GM12891 (cell line): ENCODE results near the gene RILPL2.
A peak's percentile ranks its signal among the peaks of the same experiment; 100 is the strongest.
"Not testable (repeated sequence)": the region's sequence is repeated elsewhere in the genome, so short reads cannot be mapped to it uniquely, and the experiment has no call there.

Experiments used
- DNase-seq: peaks from one replicate; pipeline ENCODE4 v3.0.0; 2011; ENCODE audit warnings: low spot score; ENCODE audit not compliant: insufficient read length
- FAIRE-seq: peaks from 2 replicates; lab custom pipeline; 2011; peaks lifted over from hg19 to GRCh38; lab: Jason Lieb, UNC
- PAX5 ChIP-seq: IDR thresholded peaks from 2 replicates; pipeline ENCODE4 v1.6.1; 2011; ENCODE audit warnings: low read length, moderate library complexity, mild to moderate bottlenecking; ENCODE audit not compliant: insufficient read depth, severe bottlenecking
- POLR2A ChIP-seq: IDR thresholded peaks from 2 replicates; pipeline ENCODE4 v1.6.1; 2011; ENCODE audit warnings: low read depth, low read length, control low read depth
- POLR2AphosphoS5 ChIP-seq: IDR thresholded peaks from 2 replicates; pipeline ENCODE4 v1.6.1; 2011; ENCODE audit warnings: low read depth, low read length, control low read depth
- POU2F2 ChIP-seq: IDR thresholded peaks from 2 replicates; pipeline ENCODE4 v1.6.1; 2011; ENCODE audit warnings: low read depth, mild to moderate bottlenecking, control low read depth, low read length, moderate library complexity
- SPI1 ChIP-seq: IDR thresholded peaks from 2 replicates; pipeline ENCODE4 v1.6.1; 2011; ENCODE audit warnings: low read depth, low read length, control low read depth
- TAF1 ChIP-seq: IDR thresholded peaks from 2 replicates; pipeline ENCODE4 v1.6.1; 2011; ENCODE audit warnings: low read depth, low read length, control low read depth

Gene RILPL2

DNA sequence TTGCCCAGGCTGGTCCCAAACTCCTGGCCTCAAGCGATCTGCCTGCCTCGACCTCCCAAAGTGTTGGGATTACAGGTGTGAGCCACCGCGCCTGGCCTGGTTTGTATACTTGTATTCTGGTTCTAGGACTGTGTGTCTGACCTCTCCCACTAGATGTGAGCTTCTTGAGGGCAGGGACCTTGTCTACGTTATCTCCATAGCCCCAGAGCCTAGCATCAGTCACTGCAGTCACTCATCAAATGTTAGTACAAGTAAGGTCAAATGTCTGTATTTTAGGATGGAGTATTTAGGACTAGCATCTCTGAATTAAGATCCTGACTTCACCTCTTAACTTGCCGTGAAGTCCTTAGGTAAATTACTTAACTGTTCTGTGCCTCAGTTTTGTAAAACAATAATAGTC lies 2.9 kb downstream of the RILPL2 start:
- peak; percentile 60 for FAIRE-seq
- no peak for DNase-seq
- TF ChIP-seq POLR2AphosphoS5 (no peak), PAX5 (no peak), TAF1 (no peak), SPI1 (no peak), POLR2A (no peak), POU2F2 (no peak)

DNA sequence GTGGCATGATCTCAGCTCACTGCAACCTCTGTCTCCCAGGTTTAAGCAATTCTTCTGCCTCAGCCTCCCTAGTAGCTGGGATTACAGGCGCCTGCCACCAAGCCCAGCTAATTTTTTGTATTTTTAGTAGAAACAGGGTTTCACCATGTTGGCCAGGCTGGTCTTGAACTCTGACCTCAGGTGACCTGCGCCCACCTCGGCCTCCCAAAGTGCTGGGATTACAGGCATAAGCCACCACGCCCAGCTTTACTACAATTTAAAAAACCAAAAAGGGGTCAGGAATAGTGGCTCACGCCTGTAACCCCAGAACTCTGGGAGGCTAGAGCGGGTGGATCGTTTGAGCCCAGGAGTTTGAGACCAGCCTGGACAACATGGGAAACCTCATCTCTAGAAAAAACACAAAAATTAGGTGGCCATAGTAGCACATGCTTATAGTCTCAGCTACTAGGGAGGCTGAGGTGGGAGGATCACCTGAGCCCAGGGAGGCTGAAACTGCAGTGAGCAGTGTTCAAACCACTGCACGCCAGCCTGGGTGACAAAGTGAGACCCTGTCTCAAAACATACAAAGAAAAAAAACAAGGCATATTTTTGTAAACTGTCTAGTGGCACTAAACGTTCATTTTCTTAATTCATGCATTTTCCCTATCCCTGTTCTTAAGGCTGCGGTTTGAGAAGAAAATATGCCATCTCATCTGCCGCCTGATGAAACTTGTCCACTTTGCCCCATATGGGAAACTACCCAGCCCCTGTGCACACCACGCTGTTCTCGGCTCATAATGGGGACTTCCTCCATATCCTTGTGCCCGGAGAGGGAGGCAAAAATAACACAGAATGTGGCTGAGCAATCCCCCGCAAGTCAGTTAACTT lies 4.3 kb downstream of the RILPL2 start:
- not testable (repeated sequence) for DNase-seq
- TF ChIP-seq SPI1: 0 out of 2 replicates have a peak, but pooled peaks have one; percentile 13
- FAIRE-seq: peak; percentile 76

DNA sequence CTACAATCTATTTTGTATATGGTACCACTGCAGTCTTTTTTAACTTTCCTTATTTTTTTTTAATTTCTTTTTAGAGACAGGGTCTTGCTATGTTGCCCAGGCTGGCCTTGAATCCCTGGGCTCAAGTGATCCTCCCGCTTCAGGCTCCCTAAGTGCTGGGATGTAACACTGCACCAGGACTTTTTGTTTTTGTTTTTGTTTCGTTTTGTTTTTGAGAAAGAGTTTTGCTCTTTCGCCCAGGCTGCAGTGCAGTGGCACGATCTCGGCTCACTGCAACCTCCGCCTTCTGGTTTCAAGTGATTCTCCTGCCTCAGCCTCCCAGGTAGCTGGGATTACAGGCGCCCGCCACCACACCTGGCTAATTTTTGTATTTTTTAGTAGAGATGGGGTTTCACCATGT lies 7.4 kb downstream of the RILPL2 start:
- FAIRE-seq, DNase-seq: not testable (repeated sequence)

DNA sequence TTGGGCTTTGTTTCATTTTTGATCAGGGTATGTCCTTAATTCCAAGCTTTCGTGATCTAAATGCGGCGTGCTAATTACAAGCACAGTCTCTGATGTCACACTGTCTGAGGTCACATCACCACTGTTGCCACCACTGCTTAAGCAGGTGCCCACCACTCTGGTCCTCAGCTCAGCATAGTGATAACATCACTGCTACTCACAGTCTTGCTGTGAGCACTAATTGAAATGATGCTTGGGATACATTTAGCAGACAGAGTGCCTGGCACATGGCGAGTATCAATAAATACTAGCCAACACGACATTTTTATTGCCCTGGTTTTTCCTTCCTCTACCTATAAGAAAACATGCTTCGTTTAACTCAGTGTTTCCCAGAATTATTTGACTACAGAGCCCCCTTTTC lies 7.9 kb downstream of the RILPL2 start:
- TF ChIP-seq SPI1 (no peak), PAX5 (no peak), POLR2A (0 out of 2 replicates have a peak, but pooled peaks have one; percentile 18), POLR2AphosphoS5 (no peak), TAF1 (no peak)
- FAIRE-seq: peak; percentile 55
- no peak for DNase-seq

DNA sequence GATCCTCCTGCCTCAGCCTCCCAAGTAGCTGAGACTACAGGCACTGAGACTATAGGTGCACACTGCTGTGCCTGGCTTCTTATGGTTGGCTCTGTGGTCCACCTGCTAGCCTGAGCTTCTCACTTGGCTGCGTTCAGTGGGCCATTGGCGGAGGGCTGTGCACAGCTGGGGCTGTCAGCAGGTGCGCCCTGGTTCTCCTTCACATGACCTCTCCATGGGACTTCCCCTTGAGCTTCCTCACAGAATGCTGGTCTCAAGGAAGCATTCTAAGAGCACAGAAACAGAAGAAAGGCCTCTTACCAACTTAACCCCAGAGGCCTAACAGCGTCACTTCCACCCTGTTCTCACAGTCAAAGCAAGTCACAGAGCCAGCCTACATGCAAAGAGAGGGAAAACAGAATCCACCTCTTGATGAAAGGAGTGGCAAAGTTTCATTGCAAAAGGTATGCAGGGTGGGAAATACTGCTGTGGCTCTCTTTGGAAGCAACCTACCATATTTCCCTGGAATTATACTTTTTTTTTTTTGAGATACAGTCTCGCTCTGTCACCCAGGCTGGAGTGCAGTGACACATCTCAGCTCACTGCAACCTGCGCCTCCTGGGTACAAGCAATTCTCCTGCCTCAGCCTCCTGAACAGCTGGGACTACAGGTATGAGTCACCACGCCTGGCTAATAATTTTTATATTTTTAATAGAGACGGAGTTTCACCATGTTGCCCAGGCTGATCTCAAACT lies 9.3 kb downstream of the RILPL2 start:
- peak; percentile 98 for FAIRE-seq
- TF ChIP-seq TAF1: peak; percentile 24; the same call in 1 of the 2 replicates
- TF ChIP-seq PAX5: peak; percentile 93
- peak; percentile 48; the same call in 1 of the 2 replicates for TF ChIP-seq POU2F2
- no peak for TF ChIP-seq POLR2A
- TF ChIP-seq POLR2AphosphoS5: peak; percentile 68
- TF ChIP-seq SPI1: peak; percentile 64
- DNase-seq: peak; percentile 61

DNA sequence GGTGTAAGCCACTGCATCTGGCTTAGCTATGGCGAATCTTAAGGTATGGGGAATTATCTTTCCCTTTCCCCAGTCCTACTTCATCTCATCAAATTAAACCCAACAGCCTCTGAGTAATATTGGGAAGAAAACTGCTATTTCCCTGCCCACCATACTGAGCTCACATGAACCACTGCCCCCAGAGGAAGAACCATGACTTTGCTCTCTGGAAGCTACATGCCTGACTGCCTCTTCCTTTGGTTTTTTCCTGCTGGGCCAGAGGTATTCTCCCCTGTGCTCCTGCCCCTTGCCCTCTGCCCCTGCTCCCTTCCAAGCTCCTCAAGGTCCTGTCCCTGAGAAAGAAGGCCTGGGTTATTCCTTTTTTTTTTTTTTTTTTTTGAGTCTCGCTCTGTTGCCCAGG lies 15.2 kb downstream of the RILPL2 start:
- FAIRE-seq: no peak
- no peak for DNase-seq
- TF ChIP-seq POLR2AphosphoS5: no peak
- no peak for TF ChIP-seq SPI1
- TF ChIP-seq PAX5: no peak
- TF ChIP-seq TAF1: no peak
- TF ChIP-seq POU2F2: no peak
- no peak for TF ChIP-seq POLR2A

DNA sequence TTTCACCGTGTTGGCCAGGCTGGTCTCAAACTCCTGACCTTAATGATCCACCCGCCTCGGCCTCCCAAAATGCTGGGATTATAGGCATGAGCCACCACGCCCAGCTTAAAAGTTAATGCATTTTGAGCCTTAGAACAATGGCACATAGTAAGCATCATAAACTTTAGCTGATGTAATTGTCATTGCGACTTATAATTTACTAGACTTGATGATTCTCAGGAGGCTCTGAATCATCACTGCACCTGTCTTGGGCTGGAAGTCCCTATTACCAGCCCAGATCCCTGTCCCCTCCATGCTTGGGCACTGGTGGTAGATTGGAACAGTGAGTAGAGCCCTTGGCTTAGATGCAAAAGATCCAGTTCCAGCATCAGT lies 26.5 kb downstream of the RILPL2 start:
- no peak for DNase-seq
- no peak for TF ChIP-seq POLR2A
- no peak for TF ChIP-seq POLR2AphosphoS5
- TF ChIP-seq TAF1: no peak
- TF ChIP-seq PAX5: no peak
- TF ChIP-seq SPI1: no peak
- no peak for TF ChIP-seq POU2F2
- FAIRE-seq: no peak

DNA sequence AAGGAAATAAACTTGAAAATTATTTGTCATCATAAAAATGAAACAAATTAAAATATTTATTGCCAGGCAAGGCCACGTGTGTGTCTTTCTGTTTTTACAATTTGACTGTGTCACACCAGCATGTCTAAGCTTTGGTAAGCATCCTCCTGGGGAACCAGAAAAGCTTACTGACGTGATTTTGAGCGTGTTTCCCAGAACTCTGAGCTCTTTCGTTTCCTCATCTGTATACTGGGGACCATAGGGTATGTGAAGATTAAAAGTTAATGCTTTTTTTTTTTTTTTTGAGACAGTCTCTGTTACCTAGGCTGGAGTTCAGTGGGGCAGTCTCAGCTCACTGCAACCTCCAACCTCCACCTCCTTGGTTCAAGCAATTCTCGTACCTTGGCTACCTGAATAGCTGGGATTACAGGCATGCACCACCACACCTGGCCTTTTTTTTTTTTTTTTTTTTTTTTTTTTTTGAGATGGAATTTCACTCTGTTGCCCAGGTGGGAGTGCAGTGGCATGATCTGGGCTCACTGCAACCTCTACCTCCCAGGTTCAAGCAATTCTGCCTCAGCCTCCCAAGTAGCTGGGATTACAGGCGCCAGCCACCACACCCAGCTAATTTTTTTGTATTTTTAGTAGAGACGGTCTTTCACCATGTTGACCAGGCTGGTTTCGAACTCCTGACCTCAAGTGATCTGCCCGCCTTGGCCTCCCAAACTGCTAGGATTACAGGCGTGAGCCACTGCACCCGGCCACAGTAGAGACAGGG lies 27.0 kb downstream of the RILPL2 start:
- DNase-seq, FAIRE-seq: not testable (repeated sequence)

DNA sequence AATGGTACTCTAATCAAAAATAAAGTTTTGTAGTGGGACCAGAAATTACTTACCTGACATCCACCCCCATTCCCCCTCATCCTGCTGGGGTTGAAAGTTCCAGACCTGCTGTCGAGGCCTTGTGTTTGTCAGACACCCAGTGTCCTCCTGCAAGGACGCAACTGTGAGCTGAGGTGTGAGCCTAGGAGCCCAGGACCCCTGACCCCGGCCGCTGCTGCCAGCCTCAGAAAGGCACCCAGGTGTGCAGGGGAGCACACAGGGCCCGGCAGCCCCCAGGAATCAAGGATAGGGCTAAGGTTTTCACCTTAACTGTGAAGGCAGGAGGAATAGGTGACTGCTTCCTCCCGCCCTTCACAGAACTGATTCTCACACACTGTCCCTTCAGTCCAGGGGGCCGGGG lies 27.9 kb downstream of the RILPL2 start:
- not testable (repeated sequence) for DNase-seq, FAIRE-seq

DNA sequence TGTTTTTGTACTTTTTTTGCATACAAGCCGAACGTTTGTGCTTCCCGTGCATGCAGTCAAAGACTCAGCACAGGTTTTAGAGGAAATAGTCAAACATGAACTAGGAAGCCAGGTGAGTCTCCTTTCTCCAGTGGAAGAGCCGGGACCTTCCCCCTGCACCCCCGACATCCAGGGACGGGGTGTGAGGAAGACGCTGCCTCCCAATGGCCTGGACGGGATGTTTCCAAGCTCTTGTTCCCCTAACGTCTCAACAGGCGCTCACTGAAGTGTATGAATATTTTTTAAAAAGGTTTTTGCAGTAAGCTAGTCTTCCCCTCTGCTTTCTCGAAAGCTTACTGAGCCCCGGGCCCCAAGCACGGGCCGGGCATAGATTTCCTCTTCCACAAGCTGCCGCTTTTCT lies 28.6 kb downstream of the RILPL2 start:
- FAIRE-seq, DNase-seq: not testable (repeated sequence)

DNA sequence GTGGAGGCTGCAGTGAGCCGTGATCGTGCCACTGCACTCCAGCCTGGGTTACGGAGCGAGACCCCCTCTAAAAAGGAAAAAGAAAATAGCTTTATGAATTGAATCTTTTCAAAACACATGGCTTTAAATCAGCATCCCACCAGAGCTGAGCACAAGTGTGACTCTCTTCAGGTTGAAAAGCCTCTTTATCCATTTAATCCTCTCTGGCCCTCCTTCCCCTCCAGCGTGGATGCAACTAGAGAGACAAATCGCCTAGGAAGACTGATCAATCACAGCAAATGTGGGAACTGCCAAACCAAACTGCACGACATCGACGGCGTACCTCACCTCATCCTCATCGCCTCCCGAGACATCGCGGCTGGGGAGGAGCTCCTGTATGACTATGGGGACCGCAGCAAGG lies 29.2 kb downstream of the RILPL2 start:
- DNase-seq, FAIRE-seq: not testable (repeated sequence)
